Epithelial cell of prostate (primary cell): ENCODE results near the gene LRRC8A.
"Not testable (repeated sequence)": the region's sequence is repeated elsewhere in the genome, so short reads cannot be mapped to it uniquely, and the experiment has no call there.

Experiments
- DNase-seq: peaks from one replicate; pipeline ENCODE4 v3.0.0-alpha.2; 2011; ENCODE audit warnings: low read depth, low spot score
- H3K27ac ChIP-seq: fragments of 450-650 bp; 2 replicates; pipeline ENCODE4 v1.5.1; 2017; ENCODE audit warnings: mild to moderate bottlenecking

Gene LRRC8A

DNA sequence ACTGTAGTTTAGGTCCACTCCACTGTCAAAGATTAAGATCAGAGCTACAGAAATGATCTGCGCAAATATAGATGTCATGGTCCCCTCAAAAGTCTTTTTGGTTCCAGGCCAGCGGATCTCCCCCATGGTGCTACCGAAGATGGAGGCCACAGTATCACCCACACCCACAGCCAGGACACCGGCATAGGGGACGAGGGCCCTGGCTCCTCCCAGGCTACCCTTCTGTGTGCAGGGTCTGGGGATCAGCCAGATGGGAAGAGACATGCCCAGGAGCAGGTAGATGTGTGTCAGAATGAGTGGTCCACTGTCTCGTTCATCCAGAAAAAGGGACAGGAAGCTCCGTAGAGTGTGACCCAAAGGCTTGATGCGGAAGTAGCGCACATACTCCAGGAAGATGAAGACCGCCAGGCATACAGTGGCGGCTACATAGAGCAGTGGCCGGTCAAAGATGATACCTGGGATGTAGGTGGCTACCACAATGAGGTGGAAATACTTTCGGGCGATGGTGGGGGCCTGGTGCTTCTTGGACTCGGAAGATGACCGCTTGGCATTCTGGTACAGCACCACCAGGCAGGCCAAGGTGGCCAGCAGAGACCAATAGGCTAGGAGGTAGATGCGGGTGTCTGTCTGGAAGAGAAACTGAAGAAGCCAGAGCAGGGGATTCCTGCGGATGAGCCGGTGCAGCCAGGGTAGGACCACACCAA is 64.0 kb downstream of the LRRC8A start:
- DNase-seq: no peak
- H3K27ac ChIP-seq: no peak overlapping the region

DNA sequence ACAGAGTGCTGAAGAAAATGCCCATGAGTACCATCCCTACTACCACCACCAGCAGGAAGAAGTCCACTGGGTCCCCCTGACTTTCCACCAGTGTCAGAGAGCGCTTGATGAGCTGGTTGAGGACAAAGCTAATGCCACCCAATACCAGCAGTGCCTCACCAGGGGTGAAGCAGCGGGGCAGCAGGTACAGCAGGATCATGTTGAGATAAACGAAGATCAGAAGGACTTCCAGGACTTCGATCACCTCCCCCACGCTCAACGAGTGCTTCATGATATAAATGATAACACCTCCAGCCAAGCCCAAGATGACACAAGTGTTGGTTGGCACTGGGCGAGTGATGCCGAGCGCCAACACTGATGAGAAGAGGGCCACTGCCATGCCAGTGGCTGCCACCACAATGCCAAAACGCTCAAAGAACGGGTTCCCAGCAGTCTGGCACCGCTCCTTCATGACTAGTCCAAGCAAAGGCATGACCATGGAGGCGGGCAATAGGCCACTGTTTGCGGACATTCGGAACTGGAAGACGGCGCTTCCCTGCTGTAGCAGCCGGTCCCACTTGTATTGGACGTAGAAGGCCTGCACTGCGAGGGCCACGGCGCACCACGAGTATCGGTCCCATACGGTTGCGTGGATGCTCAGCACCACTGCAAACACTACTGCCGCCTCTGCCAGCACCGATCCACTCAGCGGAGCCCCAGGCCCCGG is 64.8 kb downstream of the LRRC8A start:
- DNase-seq: no peak
- peak overlapping the region; percentile 83 for H3K27ac ChIP-seq

GRCh38 chr9:128947277-128947526 is 65.3 kb downstream of the LRRC8A start:
- H3K27ac ChIP-seq: peak overlapping the region; percentile 83
- DNase-seq: no peak

DNA sequence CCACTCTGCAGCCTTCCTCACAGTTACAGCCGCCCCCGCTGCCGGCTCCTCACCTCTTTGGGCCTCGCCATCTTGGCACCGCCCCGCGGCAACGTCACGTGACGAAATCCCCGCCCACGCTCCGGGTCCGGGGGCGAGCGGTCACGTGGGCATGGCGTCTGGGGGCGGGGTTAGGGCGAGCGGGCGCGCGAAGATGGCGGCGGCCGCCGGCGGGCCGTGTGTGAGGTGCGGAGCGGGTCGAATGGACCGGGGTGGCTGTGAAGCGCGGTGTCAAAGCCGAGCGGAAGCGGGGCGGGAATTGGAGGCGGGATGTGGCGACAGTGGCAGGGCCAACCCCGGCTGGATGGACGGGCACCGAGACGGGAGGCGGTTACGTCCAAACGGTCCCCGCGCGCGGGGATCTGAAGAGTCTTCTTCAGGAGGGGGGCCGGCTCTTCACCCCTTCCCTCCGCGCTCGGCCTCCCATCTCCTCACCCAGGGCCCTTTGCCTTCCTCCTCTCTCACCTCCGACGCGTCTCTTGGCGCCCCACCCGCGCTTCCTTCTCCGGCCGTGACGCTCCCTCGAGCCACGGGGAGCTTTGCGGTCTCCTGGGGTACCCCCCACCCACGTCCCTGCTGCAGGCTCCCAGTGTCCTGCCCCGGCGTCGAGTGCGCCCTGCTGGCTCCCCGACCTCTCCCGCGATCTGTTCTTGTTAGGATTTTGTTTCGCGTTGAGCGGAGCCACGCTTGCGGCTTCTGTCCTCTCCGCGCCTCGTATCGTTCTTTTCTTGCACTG is 65.8 kb downstream of the LRRC8A start, which contains the start of the genes DOLK and NUP188:
TSS of gene DOLK (minus strand) at position 77 of the 775 bp plus-strand sequence. CDS start 300 bp downstream, outside the sequence.
TSS of gene NUP188 (plus strand) at position 173 of the 775 bp plus-strand sequence. CDS start at position 194, 21 bp downstream.
- DNase-seq: peak; percentile 39
- H3K27ac ChIP-seq: peak within 1 kb of the TSS; percentile 83

GRCh38 chr9:128961403-128961802 is 79.5 kb downstream of the LRRC8A start:
- not testable (repeated sequence) for DNase-seq, H3K27ac ChIP-seq
